Measurements from ENCODE around the gene MRPL54.
A peak's percentile ranks its signal among the peaks of the same experiment; 100 is the strongest.

MRPL54 gene

DNA sequence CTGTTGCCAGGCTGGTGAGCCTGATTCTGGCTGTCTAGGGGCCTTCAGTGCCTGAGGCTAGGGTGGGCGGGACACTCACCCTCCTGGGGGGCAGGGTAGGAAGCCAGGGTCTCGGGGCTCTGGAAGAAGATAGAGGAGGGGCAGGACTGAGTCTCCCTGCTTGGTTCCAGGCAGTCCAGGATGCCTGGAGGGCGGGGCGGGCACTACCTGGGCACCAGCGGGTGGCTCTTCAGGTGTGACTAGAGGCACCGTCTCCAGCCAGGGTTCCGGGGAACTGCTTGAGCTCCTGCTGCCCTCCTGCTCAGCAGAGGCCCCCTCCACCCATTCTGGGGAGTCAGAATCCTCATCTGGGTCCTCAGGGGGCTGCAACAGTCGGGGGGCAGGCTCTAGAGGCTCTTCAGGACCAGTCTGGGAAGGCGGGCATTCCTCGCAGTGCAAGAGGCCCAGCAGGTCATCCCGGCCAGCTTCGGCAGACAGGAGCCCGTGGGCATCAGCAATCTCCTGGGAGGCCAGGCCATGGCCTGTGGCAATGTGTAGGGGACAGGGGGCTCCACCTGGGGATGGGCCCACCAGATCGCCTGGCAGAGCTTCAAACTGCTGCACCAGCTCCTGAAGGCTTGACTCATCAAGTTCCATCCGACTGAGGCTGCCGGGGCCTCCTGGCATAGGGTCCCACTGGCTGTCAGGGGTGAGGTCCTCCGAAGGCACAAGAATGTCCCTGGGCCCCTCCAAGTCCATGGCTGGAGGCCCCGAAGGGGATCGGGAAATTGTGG, 2.8 kb upstream of the MRPL54 start:
- TF ChIP-seq CTCF (IDR thresholded peaks at IDR 0.05), result no peak

DNA sequence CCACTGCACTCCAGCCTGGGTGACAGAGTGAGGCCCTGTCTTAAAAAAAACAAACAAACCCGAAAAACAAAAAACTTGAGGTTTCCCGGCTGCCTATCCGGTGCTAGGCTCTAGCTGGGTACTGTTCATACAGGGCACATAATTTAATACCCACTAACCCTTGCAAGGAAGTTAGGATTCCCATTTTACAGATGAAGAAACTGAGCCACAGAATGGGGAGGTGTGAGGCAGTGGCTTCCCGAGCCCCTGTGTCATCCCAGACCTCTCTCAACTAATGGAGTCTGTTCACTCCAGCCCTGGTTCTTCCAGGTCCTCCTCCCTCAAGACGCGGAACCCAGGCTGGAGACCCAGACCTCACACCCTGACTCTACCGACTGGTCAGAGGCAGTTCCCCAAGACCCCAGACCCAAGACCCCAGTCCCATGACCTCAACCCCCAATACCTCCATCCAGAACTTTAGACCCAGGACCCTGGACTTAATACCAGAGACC, 1.6 kb upstream of the MRPL54 start:
- TF ChIP-seq CTCF (IDR thresholded peaks at IDR 0.05), result no peak

DNA sequence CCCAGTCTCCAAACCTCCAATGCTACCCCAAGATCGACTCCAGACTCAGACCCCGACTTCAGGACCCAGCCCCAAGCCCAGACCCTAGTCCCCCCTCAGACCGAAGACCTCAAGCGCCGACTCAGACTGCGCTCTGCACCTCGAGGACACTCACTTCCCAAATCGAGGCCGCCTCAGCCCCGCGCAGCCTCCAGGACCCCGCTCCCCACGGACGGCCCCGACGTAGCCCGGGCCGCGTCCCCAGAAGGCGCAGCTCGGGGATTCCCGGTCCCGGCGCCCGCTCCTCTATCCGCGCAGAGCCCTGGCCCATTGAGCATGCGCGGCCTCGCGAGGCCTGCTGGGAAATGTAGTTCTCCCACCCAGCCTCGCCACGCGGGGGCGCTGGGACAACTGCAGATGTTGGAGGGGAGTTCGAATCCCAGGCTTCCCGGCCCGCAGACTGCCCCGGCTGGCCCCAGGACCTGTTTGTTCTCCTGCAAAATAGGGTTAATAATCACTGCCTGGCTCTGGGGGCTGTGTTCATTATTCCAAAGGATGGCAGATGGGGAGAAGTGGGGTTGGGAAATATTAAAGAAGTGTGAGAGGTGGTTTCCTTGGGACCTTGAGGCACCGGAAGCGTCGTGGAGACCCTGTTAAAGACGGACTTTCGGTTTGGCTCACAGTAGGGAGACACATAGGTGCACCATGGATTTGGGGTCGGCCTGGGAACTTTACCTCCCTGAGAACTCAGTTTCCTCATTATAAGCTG, 926 bp upstream of the MRPL54 start, which contains the start of gene APBA3:
TSS of gene APBA3 (minus strand) at position 311 of the 748 bp plus-strand sequence. CDS start 1,428 bp downstream, outside the sequence.
- TF ChIP-seq CTCF (IDR thresholded peaks at IDR 0.05), result peak; percentile 85

DNA sequence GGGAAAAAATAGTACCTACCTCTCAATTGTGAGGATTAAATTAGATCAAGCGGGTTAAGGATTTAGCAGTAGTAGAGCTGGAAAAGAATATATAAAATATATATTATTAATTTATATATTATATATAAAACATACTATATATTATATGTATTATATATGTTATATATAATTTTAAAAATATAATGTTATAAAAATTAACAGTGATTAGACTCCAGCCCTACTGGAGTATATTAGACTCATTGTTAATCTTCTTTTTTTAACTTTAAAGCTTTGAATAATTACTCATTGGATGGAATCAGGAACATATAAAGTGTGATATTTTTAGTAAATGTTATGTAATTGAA, 380 bp upstream of the MRPL54 start:
- TF ChIP-seq CTCF (IDR thresholded peaks at IDR 0.05), result no peak

- TF ChIP-seq CTCF (IDR thresholded peaks at IDR 0.05), result no peak
Measured at GRCh38 chr19:3765121-3765520, 2.6 kb downstream of the MRPL54 start.

- TF ChIP-seq CTCF (IDR thresholded peaks at IDR 0.05), result no peak
Measured at GRCh38 chr19:3766520-3766919, 4.0 kb downstream of the MRPL54 start.

DNA sequence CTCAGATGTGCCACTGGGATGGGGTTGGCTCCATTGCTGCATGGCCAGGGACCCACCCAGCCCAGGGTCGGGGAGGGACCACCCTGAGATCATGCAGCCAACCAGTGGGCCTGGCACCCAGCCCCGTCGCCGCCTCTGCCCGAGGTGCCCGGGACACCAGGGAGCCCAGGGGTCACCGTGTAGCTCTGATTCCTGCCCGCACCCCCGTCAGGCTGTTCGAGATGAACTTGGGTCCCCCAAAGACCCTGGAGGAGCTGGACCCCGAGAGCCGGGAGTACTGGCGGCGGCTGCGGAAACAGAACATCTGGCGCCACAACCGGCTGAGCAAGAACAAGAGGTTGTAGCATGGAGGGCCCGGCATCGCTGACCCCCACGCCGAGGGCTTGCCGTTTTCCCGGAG, 4.6 kb downstream of the MRPL54 start:
- no peak for TF ChIP-seq CTCF (IDR thresholded peaks at IDR 0.05)
